Testis (tissue), 2 donors: ENCODE data around the gene CFAP20DC.

Experiments
- POLR2A ChIP-seq: fragments of 450-650 bp; IDR thresholded peaks from one replicate; pipeline ENCODE4 v1.6.1; 2017; ENCODE audit warnings: antibody characterized with exemption, mild to moderate bottlenecking, moderate library complexity
- TF ChIP-seq, protein P1 (sequence below), 3 experiments: fragments of 450-650 bp in 2 of 3; fragments of 200-600 bp in 1 of 3; sonication (generic) in 1 of 3; IDR thresholded peaks; one replicate each; pipeline ENCODE4 v1.5.1; 2016 to 2019; ENCODE audit warnings: antibody characterized with exemption in 3 of 3, mild to moderate bottlenecking in 2 of 3, moderate library complexity in 1 of 3

GRCh38 chr3:58868097-58868779 is 181.6 kb downstream of the CFAP20DC start:
- TF ChIP-seq, protein P1, sequence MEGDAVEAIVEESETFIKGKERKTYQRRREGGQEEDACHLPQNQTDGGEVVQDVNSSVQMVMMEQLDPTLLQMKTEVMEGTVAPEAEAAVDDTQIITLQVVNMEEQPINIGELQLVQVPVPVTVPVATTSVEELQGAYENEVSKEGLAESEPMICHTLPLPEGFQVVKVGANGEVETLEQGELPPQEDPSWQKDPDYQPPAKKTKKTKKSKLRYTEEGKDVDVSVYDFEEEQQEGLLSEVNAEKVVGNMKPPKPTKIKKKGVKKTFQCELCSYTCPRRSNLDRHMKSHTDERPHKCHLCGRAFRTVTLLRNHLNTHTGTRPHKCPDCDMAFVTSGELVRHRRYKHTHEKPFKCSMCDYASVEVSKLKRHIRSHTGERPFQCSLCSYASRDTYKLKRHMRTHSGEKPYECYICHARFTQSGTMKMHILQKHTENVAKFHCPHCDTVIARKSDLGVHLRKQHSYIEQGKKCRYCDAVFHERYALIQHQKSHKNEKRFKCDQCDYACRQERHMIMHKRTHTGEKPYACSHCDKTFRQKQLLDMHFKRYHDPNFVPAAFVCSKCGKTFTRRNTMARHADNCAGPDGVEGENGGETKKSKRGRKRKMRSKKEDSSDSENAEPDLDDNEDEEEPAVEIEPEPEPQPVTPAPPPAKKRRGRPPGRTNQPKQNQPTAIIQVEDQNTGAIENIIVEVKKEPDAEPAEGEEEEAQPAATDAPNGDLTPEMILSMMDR (IDR thresholded peaks at IDR 0.05) = no peak
- TF ChIP-seq POLR2A = no peak
